WERI-Rb-1 (cell line): ENCODE data around the gene SERPINB6.

Experiments used
- DNase-seq: peaks from one replicate; pipeline ENCODE4 v3.0.0-alpha.2; 2020
- H3K27ac ChIP-seq: fragments of 250-450 bp; sonication (Bioruptor Pico); 2 replicates; pipeline ENCODE4 v1.5.1; 2020; ENCODE audit warnings: mild to moderate bottlenecking, moderate library complexity
- H3K27me3 ChIP-seq: fragments of 250-450 bp; sonication (Bioruptor Pico); 2 replicates; pipeline ENCODE4 v1.5.1; 2021; ENCODE audit warnings: mild to moderate bottlenecking, low read depth, moderate library complexity; ENCODE audit not compliant: insufficient read depth, severe bottlenecking
- H3K36me3 ChIP-seq: fragments of 250-450 bp; sonication (Bioruptor Pico); 2 replicates; pipeline ENCODE4 v1.5.1; 2020; ENCODE audit warnings: mild to moderate bottlenecking, moderate library complexity
- H3K4me3 ChIP-seq: 2 replicates; pipeline ENCODE4 v1.5.1; 2011; ENCODE audit warnings: low read depth, mild to moderate bottlenecking, control low read depth, low read length
- H3K9me3 ChIP-seq: fragments of 250-450 bp; sonication (Bioruptor Pico); 2 replicates; pipeline ENCODE4 v1.5.1; 2021; ENCODE audit warnings: mild to moderate bottlenecking, moderate library complexity; ENCODE audit not compliant: severe bottlenecking
- TF ChIP-seq, protein P1 (sequence below): IDR thresholded peaks from 2 replicates; pipeline ENCODE4 v1.5.1; 2011; ENCODE audit warnings: low read depth, mild to moderate bottlenecking, control low read depth, inconsistent platforms, low read length

Gene SERPINB6

DNA sequence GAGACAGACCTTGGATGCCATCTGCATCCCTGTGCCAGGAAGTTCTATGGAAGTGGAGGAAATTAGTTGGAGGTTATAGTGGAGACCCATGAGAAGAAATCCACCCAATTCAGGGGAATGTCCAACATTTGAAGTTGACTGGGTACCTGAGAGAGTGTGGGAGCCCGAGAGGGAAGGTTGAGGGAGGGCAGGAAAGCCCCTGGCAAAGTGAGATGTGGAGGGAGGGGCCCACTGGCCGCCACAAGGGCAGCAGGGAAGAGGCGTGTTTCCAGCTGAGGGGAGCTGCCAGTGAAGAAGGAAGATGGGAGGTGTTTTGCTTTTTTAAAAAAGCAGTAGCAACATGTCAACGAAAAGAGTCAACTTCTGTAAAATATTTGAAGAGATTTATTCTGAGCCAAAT is 52.0 kb downstream of the SERPINB6 start:
- TF ChIP-seq, protein P1, sequence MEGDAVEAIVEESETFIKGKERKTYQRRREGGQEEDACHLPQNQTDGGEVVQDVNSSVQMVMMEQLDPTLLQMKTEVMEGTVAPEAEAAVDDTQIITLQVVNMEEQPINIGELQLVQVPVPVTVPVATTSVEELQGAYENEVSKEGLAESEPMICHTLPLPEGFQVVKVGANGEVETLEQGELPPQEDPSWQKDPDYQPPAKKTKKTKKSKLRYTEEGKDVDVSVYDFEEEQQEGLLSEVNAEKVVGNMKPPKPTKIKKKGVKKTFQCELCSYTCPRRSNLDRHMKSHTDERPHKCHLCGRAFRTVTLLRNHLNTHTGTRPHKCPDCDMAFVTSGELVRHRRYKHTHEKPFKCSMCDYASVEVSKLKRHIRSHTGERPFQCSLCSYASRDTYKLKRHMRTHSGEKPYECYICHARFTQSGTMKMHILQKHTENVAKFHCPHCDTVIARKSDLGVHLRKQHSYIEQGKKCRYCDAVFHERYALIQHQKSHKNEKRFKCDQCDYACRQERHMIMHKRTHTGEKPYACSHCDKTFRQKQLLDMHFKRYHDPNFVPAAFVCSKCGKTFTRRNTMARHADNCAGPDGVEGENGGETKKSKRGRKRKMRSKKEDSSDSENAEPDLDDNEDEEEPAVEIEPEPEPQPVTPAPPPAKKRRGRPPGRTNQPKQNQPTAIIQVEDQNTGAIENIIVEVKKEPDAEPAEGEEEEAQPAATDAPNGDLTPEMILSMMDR, result no peak
- peak; percentile 1 for DNase-seq
- H3K9me3 ChIP-seq, result no peaks in the 10 kb centered on the region

DNA sequence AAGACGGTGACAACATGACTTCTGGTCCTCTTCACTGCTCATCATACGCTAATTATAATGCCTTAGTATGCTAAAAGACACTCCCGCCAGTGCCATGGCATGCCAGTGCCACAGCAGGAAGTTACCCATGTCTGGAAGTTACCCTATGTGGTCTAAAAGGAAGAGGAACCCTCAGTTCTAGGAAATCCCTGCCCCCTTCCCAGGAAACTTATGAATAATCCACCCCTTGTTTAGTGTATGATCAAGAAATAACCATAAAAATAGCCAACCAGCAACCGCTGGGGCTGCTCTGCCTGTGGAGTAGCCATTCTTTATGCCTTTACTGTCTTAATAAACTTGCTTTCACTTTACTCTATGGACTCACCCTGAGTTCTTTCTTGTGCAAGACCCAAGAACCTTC is 52.4 kb downstream of the SERPINB6 start:
- Histone ChIP-seq H3K9me3 (no peaks in the 10 kb centered on the region), H3K27ac (no peak overlapping the region), H3K4me3 (no peak overlapping the region), H3K36me3 (no peaks in the 10 kb centered on the region), H3K27me3 (no peaks in the 10 kb centered on the region)
- TF ChIP-seq, protein P1, result no peak
- DNase-seq, result peak; percentile 3

More for the DNA sequence above, 52.0 kb downstream of the SERPINB6 start:
- no peak overlapping the region for H3K4me3 ChIP-seq
- H3K36me3 ChIP-seq, result no peaks in the 10 kb centered on the region
- H3K27ac ChIP-seq, result no peak overlapping the region
- H3K27me3 ChIP-seq, result no peaks in the 10 kb centered on the region

DNA sequence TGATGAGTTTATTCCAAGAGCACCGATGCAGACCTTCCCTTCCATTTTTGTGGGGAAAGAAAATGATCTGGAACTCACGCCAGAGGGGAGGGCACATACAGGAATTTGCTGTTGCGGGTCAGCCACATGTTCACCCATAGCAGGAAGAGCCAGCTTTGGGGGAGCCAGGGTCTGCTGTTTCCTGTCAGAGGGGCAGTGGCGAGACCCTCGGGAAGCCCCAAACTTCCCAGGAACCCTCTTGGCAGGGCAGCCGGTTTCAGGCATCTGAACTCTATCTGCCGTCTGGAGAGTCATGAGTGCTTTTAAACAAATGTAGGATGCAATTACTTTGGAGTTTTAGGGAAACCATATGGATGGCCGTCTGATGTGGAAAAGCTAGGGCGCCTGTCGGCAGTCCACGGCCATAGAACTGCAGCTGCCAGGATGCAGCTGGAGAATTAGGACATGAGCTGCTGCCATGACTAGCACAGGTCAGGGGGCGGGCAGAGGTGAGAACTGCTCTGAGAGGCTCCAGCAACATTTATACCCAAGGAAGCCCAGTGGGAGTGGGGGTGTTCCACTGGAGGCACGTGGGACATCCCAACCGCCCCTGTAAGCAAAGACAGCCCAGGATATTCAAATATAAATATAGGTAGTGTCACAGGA is 53.4 kb downstream of the SERPINB6 start:
- H3K27me3 ChIP-seq, result no peaks in the 10 kb centered on the region
- no peaks in the 10 kb centered on the region for H3K9me3 ChIP-seq
- H3K27ac ChIP-seq, result no peak overlapping the region
- TF ChIP-seq, protein P1, result no peak
- no peak for DNase-seq
- H3K36me3 ChIP-seq, result no peaks in the 10 kb centered on the region
- no peak overlapping the region for H3K4me3 ChIP-seq

DNA sequence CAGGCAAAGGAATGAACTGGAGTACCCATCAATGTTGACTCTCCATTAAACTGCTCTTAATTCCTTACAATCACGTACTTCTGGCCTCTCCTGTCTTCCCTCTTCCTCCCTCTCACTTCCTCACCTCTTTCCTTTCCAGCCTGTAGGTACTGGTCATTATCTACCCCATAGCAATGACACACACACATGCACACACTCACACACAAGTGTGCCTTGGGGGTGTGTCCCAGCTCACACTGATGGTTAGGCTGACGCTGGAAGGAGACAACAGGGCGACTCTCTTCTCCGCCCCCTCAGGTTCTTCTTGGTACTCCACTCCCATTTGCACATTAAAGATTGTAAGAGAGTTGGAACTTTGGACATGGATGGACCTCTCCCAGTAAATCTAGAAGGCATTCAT is 54.3 kb downstream of the SERPINB6 start:
- Histone ChIP-seq H3K27me3 (no peaks in the 10 kb centered on the region), H3K4me3 (no peak overlapping the region), H3K9me3 (no peaks in the 10 kb centered on the region), H3K27ac (no peak overlapping the region), H3K36me3 (no peaks in the 10 kb centered on the region)
- TF ChIP-seq, protein P1, result peak; percentile 7; the same call in 1 of the 2 replicates
- DNase-seq, result no peak

DNA sequence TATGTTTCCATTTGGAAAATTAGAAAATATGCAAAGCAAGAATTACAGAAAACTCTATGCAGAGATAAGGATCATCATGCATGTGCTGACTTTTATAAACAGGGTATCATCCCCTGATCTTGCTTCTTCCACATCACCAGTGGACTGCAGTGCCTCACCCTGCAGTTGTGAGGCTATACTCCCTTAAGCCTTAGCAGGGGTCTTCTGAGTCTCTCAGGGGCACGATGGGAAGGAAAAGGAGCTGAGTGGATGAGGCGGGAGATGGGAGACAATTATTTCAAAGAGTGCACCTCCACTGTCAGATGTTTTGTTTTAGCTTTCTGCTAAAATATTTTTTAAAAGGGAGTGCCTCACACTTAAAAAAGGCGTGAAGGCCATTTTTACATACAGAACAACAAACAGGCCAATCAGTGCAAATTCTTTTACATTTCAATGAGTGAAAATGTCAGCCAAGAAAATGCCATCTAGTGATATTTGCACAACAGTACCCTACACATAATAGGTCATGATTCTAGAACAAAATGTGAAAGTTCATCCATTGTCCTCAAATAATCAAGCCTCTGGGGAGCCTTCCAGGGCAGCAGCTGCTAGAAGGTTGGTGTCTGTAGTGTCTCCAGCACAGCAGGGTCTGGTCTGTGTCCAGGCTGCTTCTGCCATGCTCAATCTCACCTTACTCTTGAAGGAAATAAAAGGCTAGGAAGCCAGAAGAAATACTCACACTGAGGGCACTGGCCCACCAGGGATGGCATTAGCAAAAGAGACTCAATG is 55.0 kb downstream of the SERPINB6 start:
- Histone ChIP-seq H3K9me3 (no peaks in the 10 kb centered on the region), H3K27ac (no peak overlapping the region), H3K27me3 (no peaks in the 10 kb centered on the region), H3K4me3 (no peak overlapping the region), H3K36me3 (no peaks in the 10 kb centered on the region)
- TF ChIP-seq, protein P1, result no peak
- DNase-seq, result no peak
